Panc1 (cell line): Measurements from ENCODE around the gene LLPH. TPM values are rescaled to one million over a fixed set of nuclear protein-coding genes. Genes with fewer than 3 reads are reported as not detected.

Experiments
- ATAC-seq: fragments of 200-7000 bp; cut with Tn5 transposase; 2 replicates; pipeline ENCODE4 v1.9.1; 2020; ENCODE audit warnings: mild to moderate bottlenecking, moderate library complexity
- BruUV-seq: library from RNA; stranded (reverse); fragments of 400-500 nt; replicated peaks from 2 replicates; lab custom pipeline; 2021; lab: Mats Ljungman, UMichigan
- CTCF ChIA-PET: fragments of 300-600 bp; sonication (Branson Sonifier 250); formaldehyde crosslinking; loops from one replicate; lab custom pipeline; 2022; ENCODE audit warnings: antibody characterized with exemption; lab: Charles Lee
- POLR2A ChIA-PET: fragments of 300-600 bp; sonication (Branson Sonifier 250); formaldehyde crosslinking; loops from one replicate; lab custom pipeline; 2022; ENCODE audit warnings: antibody characterized with exemption; lab: Charles Lee
- DNase-seq: peaks from one replicate; pipeline ENCODE4 v3.0.0-alpha.2; 2010; ENCODE audit warnings: low read depth, low spot score
- H3K27ac ChIP-seq: 2 replicates; pipeline ENCODE4 v1.5.1; 2011; ENCODE audit warnings: mild to moderate bottlenecking, low read length, inconsistent platforms
- H3K27me3 ChIP-seq: fragments of 200-500 bp; sonication (Bioruptor generic); 2 replicates; pipeline ENCODE4 v1.6.0; 2014; ENCODE audit warnings: low read length, inconsistent platforms; ENCODE audit not compliant: control insufficient read depth, insufficient read depth
- H3K36me3 ChIP-seq: fragments of 200-500 bp; sonication (Bioruptor generic); 2 replicates; pipeline ENCODE4 v1.5.1; 2014; ENCODE audit warnings: inconsistent platforms, mild to moderate bottlenecking, low read length, moderate library complexity; ENCODE audit not compliant: control insufficient read depth, insufficient read depth
- H3K4me1 ChIP-seq: 2 replicates; pipeline ENCODE4 v1.5.1; 2011; ENCODE audit warnings: inconsistent platforms, mild to moderate bottlenecking, low read length, moderate library complexity; ENCODE audit not compliant: control insufficient read depth, insufficient read depth
- H3K4me3 ChIP-seq, 2 experiments: 2 replicates each; pipeline ENCODE4 v1.5.1; 2011 to 2012; ENCODE audit warnings: low read depth in 2 of 2, low read length in 2 of 2, mild to moderate bottlenecking in 2 of 2, inconsistent platforms in 1 of 2, moderate library complexity in 1 of 2
- H3K9me3 ChIP-seq: fragments of 200-500 bp; sonication (Bioruptor generic); 2 replicates; pipeline ENCODE4 v1.5.1; 2014; ENCODE audit warnings: low read depth, mild to moderate bottlenecking, inconsistent platforms, low read length, moderate library complexity; ENCODE audit not compliant: control insufficient read depth, insufficient read depth
- CTCF ChIP-seq: fragments of 450-650 bp; IDR thresholded peaks from 2 replicates; pipeline ENCODE4 v1.5.1; 2017; ENCODE audit warnings: mild to moderate bottlenecking
- POLR2AphosphoS5 ChIP-seq: IDR thresholded peaks from 2 replicates; pipeline ENCODE4 v1.6.1; 2012; ENCODE audit warnings: mild to moderate bottlenecking, low read depth, low read length, moderate library complexity
- REST ChIP-seq, 2 experiments: IDR thresholded peaks; 2 replicates each; pipeline ENCODE4 v1.6.1; 2011 to 2012; ENCODE audit warnings: low read depth in 2 of 2, control low read depth in 1 of 2, low read length in 1 of 2, mild to moderate bottlenecking in 1 of 2, moderate library complexity in 1 of 2; ENCODE audit not compliant: insufficient read depth in 1 of 2
- SIN3A ChIP-seq: IDR thresholded peaks from 2 replicates; pipeline ENCODE4 v1.6.1; 2012; ENCODE audit warnings: low read depth, mild to moderate bottlenecking, low read length, moderate library complexity, borderline replicate concordance; ENCODE audit not compliant: insufficient read depth
- TCF7L2 ChIP-seq: IDR thresholded peaks from 2 replicates; pipeline ENCODE4 v1.6.1; 2011; ENCODE audit warnings: mild to moderate bottlenecking, low read depth, low read length, inconsistent platforms
- in situ Hi-C: cut with HindIII; loops from 2 replicates; pipeline ENCODE4 v1.10.0; 2016; ENCODE audit warnings: low sequenced_read_pairs, low pct_unique_long_range_greater_than_20kb
- intact Hi-C: fragments of 100-400 bp; cut with micrococcal nuclease; formaldehyde crosslinking; loops from one replicate; pipeline ENCODE4 v1.10.0; 2022; ENCODE audit not compliant: unreplicated experiment
- total RNA-seq: library from RNA; stranded (reverse); gene quantifications from one replicate; pipeline ENCODE4 v1.2.1, GENCODE V29; 2021; ENCODE audit not compliant: unreplicated experiment

LLPH gene
- total RNA-seq, 1 experiment from 2014 or later: 40.5 TPM

- TF ChIP-seq SIN3A (no peak), POLR2AphosphoS5 (no peak), TCF7L2 (no peak), REST (IDR thresholded peaks at IDR 0.05; ENCODE audit: insufficient read depth in 1 of 2, low read depth in 2 of 2, low read length in 1 of 2) (no peak), CTCF (no peak)
- peaks cover 2% of the 10 kb centered on the region; the same call in 1 of the 2 replicates for H3K4me1 ChIP-seq
- H3K27me3 ChIP-seq: no peaks in the 10 kb centered on the region
- ATAC-seq: no peak
- POLR2A ChIA-PET: interaction anchor here (0.6 kb wide), 1 partner anchor 136 kb away, joined by 5 read pairs; no protein-coding TSS in a partner anchor
- no peak overlapping the region for H3K27ac ChIP-seq
- intact Hi-C loops (no loop called here), in situ Hi-C loops (no loop called here)
- CTCF ChIA-PET: no interaction called here
- no peak for DNase-seq
- no peaks in the 10 kb centered on the region for H3K36me3 ChIP-seq
- no peaks in the 10 kb centered on the region for H3K9me3 ChIP-seq
- BruUV-seq: no TSS peak
- H3K4me3 ChIP-seq: no peak overlapping the region
Measured at GRCh38 chr12:66072135-66072534, 58.4 kb downstream of the LLPH start.

GRCh38 chr12:66071549-66071948 lies 59.0 kb downstream of the LLPH start:
- POLR2A ChIA-PET: no interaction called here
- TF ChIP-seq SIN3A (no peak), POLR2AphosphoS5 (no peak), CTCF (no peak), REST (IDR thresholded peaks at IDR 0.05; ENCODE audit: insufficient read depth in 1 of 2, low read depth in 2 of 2, low read length in 1 of 2) (no peak), TCF7L2 (no peak)
- CTCF ChIA-PET: no interaction called here
- no peaks in the 10 kb centered on the region for H3K9me3 ChIP-seq
- H3K4me3 ChIP-seq: no peak overlapping the region
- intact Hi-C loops (no loop called here), in situ Hi-C loops (no loop called here)
- H3K36me3 ChIP-seq: no peaks in the 10 kb centered on the region
- ATAC-seq (no peak), DNase-seq (no peak)
- no peaks in the 10 kb centered on the region for H3K27me3 ChIP-seq
- H3K27ac ChIP-seq: no peak overlapping the region
- H3K4me1 ChIP-seq: peaks cover 2% of the 10 kb centered on the region; the same call in 1 of the 2 replicates
- no TSS peak for BruUV-seq
